Measurements from ENCODE around the gene PAXX.

Gene PAXX

GRCh38 chr9:136949817-136950655 is 42.2 kb upstream of the PAXX start:
- peak overlapping the region; percentile 94 for H3K4me3 ChIP-seq
- TF ChIP-seq CTCF (IDR thresholded peaks at IDR 0.05): no peak
- DNase-seq (ENCODE audit: low spot score): peak; percentile 93
- peak overlapping the region; percentile 80 to 92 for H3K27ac ChIP-seq

- Histone ChIP-seq H3K4me3 (peak overlapping the region; percentile 94), H3K27ac (peak overlapping the region; percentile 80 to 92)
- no peak for DNase-seq (ENCODE audit: low spot score)
- no peak for TF ChIP-seq CTCF (IDR thresholded peaks at IDR 0.05)
These were observed 41.5 kb upstream of the PAXX start for GRCh38 chr9:136950656-136951276.

- no peak within 1 kb of the TSS for H3K27ac ChIP-seq
- H3K4me3 ChIP-seq: no peak within 1 kb of the TSS
- no peak for TF ChIP-seq CTCF (IDR thresholded peaks at IDR 0.05)
- DNase-seq (ENCODE audit: low spot score): no peak
These were observed 40.5 kb upstream of the PAXX start, which contains the start of gene LCN12 for GRCh38 chr9:136951541-136952320. TSS of gene LCN12 (plus strand) at chr9:136952273. CDS start at chr9:136952328, 55 bp downstream.

- H3K4me3 ChIP-seq: no peak overlapping the region
- DNase-seq (ENCODE audit: low spot score): no peak
- TF ChIP-seq CTCF (IDR thresholded peaks at IDR 0.05): no peak
- no peak overlapping the region for H3K27ac ChIP-seq
These were observed 39.8 kb upstream of the PAXX start for GRCh38 chr9:136952321-136952850.

GRCh38 chr9:136952876-136953770 is 39.1 kb upstream of the PAXX start:
- TF ChIP-seq CTCF (IDR thresholded peaks at IDR 0.05): no peak
- H3K27ac ChIP-seq: no peak overlapping the region
- H3K4me3 ChIP-seq: no peak overlapping the region
- no peak for DNase-seq (ENCODE audit: low spot score)

GRCh38 chr9:136953771-136954269 is 38.4 kb upstream of the PAXX start:
- Histone ChIP-seq H3K27ac (no peak overlapping the region), H3K4me3 (no peak overlapping the region)
- DNase-seq (ENCODE audit: low spot score): no peak
- no peak for TF ChIP-seq CTCF (IDR thresholded peaks at IDR 0.05)
